GM19452 (cell line): ENCODE measurements around the gene PSMD3.
"Not testable (repeated sequence)": the region's sequence is repeated elsewhere in the genome, so short reads cannot be mapped to it uniquely, and the experiment has no call there.

ENCODE experiments used
- ATAC-seq: cut with Tn5 transposase; IDR thresholded peaks from one replicate; pipeline ENCODE4 v1.9.1; 2021; ENCODE audit not compliant: unreplicated experiment

PSMD3 gene

DNA sequence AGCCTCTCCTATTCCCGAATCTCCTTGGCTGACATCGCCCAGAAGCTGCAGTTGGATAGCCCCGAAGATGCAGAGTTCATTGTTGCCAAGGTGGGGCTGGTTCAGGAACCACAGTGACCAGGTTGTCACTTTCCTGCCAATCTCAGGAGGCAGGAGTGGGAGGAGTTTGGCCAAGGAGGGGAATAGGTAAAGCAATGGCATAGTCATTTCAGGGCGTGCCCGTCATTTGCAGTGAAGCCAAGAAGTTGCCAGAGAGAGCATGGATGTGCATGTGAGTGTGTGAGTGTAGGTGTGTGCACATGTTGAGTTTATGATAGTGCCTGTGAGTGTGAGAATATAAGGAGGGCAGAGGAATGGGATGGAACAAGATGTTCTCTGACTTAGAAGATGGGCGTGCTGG lies 14.8 kb downstream of the PSMD3 start:
- ATAC-seq = no peak

DNA sequence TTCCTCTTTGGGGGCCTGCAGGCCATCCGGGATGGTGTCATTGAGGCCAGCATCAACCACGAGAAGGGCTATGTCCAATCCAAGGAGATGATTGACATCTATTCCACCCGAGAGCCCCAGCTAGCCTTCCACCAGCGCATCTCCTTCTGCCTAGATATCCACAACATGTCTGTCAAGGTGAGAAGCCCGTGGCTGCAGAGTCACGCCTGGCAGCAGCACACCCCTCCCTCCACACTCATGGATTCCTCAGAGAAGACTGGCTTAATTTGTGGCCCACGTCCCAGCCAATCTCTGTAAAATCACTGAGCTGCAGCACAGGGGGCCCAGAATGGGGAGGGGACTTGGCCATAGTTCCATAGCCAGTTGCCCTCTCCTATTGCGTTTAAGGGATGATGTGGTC lies 15.6 kb downstream of the PSMD3 start:
- ATAC-seq = no peak

DNA sequence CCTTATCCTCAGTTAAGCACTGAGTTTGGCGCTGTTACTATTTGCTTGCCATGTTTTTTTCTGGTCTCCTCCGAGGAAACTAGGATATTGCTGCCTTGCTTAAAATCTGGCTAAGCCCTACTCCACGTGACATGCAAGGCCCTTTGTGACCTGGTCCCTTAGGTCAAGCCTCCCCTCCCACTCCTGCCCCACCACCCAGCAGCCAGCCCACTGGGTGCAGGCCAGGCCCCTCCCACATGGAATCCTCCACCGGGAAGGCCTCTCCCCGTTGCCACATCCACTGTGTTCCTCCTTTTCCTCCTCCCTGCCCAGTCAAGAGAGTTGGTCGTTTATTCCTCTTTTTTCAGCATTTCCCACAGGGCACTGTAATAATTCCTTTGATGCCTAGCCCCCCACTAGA lies 16.2 kb downstream of the PSMD3 start:
- ATAC-seq = no peak

DNA sequence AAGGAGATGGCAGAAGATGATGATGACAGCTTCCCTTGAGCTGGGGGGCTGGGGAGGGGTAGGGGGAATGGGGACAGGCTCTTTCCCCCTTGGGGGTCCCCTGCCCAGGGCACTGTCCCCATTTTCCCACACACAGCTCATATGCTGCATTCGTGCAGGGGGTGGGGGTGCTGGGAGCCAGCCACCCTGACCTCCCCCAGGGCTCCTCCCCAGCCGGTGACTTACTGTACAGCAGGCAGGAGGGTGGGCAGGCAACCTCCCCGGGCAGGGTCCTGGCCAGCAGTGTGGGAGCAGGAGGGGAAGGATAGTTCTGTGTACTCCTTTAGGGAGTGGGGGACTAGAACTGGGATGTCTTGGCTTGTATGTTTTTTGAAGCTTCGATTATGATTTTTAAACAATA lies 16.9 kb downstream of the PSMD3 start:
- ATAC-seq = no peak

DNA sequence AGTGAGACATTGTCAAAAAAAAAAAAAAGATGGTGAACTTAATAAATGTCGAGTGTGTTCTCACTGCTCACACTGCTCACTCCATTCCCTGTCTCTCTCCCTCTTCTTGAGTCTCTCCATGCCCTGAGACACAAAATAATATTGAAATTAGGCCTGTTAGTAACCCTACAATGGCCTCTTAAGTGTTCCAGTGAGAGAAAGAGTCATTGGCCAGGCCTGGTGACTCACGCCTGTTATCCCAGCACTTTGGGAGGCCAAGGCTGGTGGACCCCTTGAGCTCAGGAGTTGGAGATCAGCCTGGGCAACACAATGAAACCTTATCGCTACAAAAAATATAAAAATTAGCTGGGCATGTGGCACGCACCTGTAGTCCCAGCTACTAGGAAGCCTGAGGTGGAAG lies 18.5 kb downstream of the PSMD3 start:
- ATAC-seq = no peak

DNA sequence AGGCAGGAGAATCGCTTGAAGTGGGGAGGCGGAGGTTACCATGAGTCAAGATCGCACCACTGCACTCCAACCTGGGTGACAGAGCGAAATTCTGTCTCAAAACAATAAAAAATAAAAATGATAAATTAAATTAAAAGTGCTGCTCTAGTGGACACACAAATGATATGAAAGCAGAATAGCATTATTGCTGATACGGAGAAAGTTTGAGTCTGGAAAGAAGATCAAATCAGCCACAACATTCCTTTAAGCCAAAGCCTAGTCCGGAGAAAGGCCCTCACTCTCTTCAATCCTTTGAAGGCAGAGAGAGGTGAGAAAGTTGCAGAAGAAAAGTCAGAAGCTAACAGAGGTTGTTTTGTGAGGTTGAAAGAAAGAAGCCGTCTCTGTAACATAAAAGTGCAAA lies 19.6 kb downstream of the PSMD3 start:
- no peak for ATAC-seq

DNA sequence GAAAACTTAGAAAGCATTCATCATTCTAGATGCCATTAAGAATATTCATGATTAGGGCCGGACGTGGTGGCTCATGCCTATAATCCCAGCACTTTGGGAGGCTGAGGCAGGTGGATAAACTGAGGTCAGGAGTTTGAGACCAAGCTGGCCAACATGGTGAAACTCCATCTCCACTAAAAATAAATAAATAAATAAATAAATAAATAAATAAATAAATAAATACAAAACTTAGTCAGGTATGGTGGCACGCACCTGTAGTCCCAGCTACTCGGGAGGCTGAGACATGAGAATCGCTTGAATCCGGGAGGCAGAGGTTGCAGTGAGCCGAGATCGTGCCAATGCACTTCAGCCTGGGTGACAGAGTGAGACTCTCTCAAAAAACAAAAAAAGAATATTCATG lies 20.7 kb downstream of the PSMD3 start:
- ATAC-seq = not testable (repeated sequence)

- no peak for ATAC-seq
These were observed 23.5 kb downstream of the PSMD3 start for GRCh38 chr17:40004072-40004471.

GRCh38 chr17:40004712-40005111 lies 24.1 kb downstream of the PSMD3 start:
- no peak for ATAC-seq

DNA sequence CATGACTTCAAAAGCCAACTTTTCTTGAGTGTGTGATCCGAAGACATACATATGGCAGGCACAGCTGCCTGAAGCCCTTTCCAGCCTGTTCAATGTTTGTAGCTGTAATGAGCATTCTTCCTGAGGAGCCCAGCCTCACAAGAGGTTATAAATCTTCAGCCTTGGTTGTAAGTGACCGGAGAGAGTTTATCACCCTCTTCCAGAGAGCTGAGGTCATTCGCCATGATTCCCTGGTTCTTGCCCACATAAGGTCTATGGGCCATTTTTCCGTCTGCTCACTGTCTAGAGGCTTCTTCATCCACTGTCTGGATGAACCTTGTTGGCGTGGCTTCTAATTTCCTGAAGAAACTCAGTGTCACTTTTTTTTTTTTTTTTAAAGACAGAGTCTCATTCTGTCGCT lies 24.9 kb downstream of the PSMD3 start:
- ATAC-seq = no peak

- ATAC-seq = not testable (repeated sequence)
These were observed 30.4 kb downstream of the PSMD3 start for GRCh38 chr17:40010946-40011500.

- not testable (repeated sequence) for ATAC-seq
These were observed 31.5 kb downstream of the PSMD3 start for GRCh38 chr17:40012017-40012647.

DNA sequence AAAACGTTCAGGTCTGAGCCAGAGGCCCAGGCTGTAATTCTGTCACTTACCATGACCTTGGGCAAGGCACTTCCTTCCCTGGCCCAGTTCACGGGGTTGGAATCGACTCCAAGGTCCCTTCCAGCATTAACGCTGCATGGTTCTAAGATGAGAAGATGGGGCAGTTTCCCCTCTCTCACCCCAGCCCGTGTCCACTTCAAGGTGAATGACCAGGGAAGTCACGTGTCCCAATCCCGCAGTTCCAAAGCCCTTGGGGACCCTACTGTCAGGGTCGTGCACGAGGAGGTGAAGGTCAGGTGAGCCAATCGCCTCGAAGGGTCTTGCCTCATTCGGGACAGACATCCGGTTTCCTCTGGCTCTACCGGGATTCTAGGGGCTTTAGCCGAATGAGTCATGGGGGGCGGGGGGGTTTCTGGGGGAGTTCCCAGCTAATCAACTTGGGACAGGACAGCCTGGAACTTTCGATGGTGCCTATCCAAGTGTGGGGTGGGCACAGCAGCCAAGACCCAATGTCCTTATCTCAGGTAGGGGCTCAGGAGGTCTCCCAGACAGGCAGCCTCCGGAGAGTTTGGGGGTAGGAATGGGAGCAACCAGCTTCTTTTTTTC lies 33.9 kb downstream of the PSMD3 start:
- ATAC-seq = no peak

DNA sequence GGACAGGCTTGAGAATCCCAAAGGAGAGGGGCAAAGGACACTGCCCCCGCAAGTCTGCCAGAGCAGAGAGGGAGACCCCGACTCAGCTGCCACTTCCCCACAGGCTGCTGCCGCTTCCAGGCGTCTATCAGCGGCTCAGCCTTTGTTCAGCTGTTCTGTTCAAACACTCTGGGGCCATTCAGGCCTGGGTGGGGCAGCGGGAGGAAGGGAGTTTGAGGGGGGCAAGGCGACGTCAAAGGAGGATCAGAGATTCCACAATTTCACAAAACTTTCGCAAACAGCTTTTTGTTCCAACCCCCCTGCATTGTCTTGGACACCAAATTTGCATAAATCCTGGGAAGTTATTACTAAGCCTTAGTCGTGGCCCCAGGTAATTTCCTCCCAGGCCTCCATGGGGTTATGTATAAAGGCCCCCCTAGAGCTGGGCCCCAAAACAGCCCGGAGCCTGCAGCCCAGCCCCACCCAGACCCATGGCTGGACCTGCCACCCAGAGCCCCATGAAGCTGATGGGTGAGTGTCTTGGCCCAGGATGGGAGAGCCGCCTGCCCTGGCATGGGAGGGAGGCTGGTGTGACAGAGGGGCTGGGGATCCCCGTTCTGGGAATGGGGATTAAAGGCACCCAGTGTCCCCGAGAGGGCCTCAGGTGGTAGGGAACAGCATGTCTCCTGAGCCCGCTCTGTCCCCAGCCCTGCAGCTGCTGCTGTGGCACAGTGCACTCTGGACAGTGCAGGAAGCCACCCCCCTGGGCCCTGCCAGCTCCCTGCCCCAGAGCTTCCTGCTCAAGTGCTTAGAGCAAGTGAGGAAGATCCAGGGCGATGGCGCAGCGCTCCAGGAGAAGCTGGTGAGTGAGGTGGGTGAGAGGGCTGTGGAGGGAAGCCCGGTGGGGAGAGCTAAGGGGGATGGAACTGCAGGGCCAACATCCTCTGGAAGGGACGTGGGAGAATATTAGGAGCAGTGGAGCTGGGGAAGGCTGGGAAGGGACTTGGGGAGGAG lies 34.7 kb downstream of the PSMD3 start, which contains the start of gene CSF3:
Gene CSF3, plus strand, starts transcription at position 436 of the 993 bp plus-strand sequence. Its CDS starts 35 bp downstream, at position 471.
- no peak for ATAC-seq

GRCh38 chr17:40015998-40016985 lies 35.7 kb downstream of the PSMD3 start:
- ATAC-seq = no peak

DNA sequence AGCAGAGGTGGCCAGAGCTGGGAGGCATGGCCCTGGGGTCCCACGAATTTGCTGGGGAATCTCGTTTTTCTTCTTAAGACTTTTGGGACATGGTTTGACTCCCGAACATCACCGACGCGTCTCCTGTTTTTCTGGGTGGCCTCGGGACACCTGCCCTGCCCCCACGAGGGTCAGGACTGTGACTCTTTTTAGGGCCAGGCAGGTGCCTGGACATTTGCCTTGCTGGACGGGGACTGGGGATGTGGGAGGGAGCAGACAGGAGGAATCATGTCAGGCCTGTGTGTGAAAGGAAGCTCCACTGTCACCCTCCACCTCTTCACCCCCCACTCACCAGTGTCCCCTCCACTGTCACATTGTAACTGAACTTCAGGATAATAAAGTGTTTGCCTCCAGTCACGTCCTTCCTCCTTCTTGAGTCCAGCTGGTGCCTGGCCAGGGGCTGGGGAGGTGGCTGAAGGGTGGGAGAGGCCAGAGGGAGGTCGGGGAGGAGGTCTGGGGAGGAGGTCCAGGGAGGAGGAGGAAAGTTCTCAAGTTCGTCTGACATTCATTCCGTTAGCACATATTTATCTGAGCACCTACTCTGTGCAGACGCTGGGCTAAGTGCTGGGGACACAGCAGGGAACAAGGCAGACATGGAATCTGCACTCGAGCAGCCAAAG lies 36.9 kb downstream of the PSMD3 start:
- ATAC-seq = no peak

GRCh38 chr17:40018211-40019121 lies 37.9 kb downstream of the PSMD3 start:
- ATAC-seq = no peak

GRCh38 chr17:40019140-40019991 lies 38.8 kb downstream of the PSMD3 start:
- no peak for ATAC-seq
